Measurements from ENCODE around the gene ERO1B.
A peak's percentile ranks its signal among the peaks of the same experiment; 100 is the strongest.

ERO1B gene

DNA sequence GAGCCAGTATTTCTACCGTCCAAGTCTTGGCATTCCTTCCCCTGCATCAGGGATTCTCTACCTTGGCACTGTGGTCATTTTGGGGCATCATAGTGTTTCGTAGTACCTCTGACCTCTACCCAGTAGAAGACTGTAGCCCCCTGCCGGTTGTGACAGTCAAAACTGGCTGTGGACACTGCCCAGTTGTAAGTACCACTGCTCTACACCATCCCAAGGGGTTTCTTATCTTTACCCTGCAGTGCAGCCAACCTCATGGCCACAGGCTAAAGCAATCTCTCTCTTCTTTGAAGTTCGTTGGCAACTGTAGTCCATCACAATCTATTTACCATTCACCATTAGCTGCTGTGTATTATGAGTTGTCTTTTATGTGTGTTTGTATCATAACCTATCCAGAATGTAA, 29.3 kb upstream of the ERO1B start:
- no peak overlapping the region for H3K4me3 ChIP-seq (ENCODE audit: low read depth, low read length)
- DNase-seq (ENCODE audit: low read depth), result no peak
- TF ChIP-seq, protein P1, sequence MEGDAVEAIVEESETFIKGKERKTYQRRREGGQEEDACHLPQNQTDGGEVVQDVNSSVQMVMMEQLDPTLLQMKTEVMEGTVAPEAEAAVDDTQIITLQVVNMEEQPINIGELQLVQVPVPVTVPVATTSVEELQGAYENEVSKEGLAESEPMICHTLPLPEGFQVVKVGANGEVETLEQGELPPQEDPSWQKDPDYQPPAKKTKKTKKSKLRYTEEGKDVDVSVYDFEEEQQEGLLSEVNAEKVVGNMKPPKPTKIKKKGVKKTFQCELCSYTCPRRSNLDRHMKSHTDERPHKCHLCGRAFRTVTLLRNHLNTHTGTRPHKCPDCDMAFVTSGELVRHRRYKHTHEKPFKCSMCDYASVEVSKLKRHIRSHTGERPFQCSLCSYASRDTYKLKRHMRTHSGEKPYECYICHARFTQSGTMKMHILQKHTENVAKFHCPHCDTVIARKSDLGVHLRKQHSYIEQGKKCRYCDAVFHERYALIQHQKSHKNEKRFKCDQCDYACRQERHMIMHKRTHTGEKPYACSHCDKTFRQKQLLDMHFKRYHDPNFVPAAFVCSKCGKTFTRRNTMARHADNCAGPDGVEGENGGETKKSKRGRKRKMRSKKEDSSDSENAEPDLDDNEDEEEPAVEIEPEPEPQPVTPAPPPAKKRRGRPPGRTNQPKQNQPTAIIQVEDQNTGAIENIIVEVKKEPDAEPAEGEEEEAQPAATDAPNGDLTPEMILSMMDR (IDR thresholded peaks at IDR 0.05; ENCODE audit: low read depth, low read length, missing control alignments), result peak; percentile 24

DNA sequence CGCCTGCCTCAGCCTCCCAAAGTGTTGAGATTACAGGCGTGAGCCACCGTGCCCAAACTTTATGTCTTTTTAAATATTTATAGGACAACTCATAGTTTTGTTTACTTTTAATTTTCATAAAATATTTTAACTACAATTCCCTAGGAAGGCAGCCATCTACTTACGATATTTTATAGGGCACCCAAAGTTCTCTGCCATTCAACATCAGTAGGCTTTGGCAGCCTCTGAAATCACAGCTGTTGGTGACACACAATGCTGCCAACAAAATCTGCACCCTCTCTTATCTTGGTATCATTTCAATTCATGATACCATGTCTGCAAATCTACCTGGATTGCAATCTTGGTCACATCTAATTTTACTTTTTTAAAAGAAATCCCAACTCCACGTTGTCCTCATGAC, 27.1 kb upstream of the ERO1B start:
- no peak overlapping the region for H3K4me3 ChIP-seq (ENCODE audit: low read depth, low read length)
- TF ChIP-seq, protein P1 (IDR thresholded peaks at IDR 0.05; ENCODE audit: low read depth, low read length, missing control alignments), result no peak
- no peak for DNase-seq (ENCODE audit: low read depth)

DNA sequence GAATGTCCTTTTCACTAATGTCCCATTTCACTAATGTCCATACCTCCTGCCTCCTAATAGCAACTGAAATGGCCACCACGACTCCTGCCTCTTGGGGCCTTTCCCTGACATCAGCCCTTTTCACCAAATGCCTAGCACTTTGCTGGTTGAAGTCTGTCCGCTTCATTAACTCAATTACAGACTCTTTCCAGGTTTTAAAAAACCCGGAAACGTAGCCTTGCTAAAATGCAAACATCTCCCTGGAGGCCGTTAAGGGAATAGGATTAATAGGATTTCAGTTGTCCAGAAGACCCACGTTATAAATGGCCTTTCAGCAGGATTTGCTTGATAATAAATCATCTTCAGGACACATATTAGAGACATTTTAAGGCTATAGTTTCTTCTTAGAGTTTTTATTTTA, 25.7 kb upstream of the ERO1B start:
- no peak for DNase-seq (ENCODE audit: low read depth)
- no peak overlapping the region for H3K4me3 ChIP-seq (ENCODE audit: low read depth, low read length)
- TF ChIP-seq, protein P1 (IDR thresholded peaks at IDR 0.05; ENCODE audit: low read depth, low read length, missing control alignments), result no peak

DNA sequence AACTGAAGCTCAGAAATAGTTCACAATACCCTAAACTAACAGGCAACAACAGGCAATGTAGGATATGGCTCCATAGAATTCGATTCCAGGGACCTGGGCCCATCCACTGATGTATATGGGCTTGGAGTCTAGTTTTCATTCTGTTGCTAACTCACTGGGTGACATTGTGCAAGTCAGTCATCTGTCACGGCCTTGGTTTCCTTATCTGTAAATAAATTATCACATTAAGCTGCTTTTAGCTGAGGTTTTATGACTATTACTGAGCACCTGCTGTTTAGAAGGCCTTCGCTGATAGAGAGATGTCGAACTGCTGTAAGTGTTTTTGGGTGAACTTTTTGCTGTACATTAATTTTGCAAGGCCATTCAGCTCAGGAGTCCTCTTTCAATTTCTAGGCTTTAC, 22.9 kb upstream of the ERO1B start:
- no peak for DNase-seq (ENCODE audit: low read depth)
- TF ChIP-seq, protein P1 (IDR thresholded peaks at IDR 0.05; ENCODE audit: low read depth, low read length, missing control alignments), result no peak
- H3K4me3 ChIP-seq (ENCODE audit: low read depth, low read length), result no peak overlapping the region

DNA sequence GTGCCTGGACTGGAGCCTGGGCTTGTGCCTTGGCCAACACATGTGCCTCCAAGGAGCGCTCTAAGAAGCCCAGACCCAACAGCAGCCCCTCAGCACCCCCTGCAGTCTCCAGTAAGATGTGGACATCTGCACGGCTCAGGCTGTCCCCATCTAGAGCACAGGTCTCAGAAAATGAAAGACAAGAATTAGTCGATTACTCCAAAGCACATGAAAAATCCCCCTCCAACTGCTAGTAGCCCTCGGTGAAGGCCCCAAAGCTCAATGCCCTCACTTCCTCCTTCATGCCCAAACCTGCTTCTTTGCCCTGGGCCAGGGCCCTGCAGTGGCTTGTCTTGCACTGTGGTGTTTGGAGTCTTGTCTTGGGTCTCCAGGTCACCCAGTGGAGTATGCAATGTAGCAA, 21.9 kb upstream of the ERO1B start:
- DNase-seq (ENCODE audit: low read depth), result no peak
- TF ChIP-seq, protein P1 (IDR thresholded peaks at IDR 0.05; ENCODE audit: low read depth, low read length, missing control alignments), result peak; percentile 41

DNA sequence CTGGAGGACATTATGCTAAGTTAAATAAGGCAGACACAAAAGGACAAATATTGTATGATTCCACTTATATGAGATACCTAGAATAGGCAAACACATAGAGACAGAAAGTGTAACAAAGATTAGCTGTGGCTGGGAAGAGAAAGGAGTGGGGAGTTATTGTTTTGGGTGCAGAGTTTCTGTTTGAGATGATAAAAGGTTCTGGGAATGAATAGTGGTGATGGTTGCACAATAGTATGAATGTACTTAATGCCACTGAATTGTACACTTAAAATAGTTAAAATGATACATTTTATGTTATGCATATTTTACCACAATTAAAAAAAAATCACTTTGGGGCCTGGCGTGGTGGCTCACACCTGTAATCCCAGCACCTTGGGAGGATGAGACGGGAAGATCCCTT, 21.2 kb upstream of the ERO1B start:
- TF ChIP-seq, protein P1 (IDR thresholded peaks at IDR 0.05; ENCODE audit: low read depth, low read length, missing control alignments), result no peak
- no peak overlapping the region for H3K4me3 ChIP-seq (ENCODE audit: low read depth, low read length)
- no peak for DNase-seq (ENCODE audit: low read depth)

More for the DNA sequence above, 21.9 kb upstream of the ERO1B start:
- H3K4me3 ChIP-seq (ENCODE audit: low read depth, low read length), result no peak overlapping the region

DNA sequence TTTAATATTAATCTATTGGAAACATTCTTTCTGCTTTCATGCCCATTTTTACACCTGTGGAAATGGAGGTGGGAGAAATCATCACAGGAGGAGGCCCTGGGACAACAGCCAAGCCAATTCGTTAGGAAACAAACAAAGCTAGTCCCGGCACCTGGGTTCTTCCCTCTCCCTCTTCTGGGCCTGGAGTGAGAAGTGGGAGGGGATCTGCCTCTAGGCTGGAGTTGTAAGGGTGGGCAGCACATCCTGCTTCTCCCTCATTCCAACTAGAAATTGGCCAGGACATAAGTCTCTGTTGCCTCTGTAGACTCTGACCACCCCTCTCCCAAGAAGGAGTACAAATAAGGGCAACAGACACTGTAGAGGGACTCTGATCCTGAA, 20.2 kb upstream of the ERO1B start:
- TF ChIP-seq, protein P1 (IDR thresholded peaks at IDR 0.05; ENCODE audit: low read depth, low read length, missing control alignments), result no peak
- no peak for DNase-seq (ENCODE audit: low read depth)
- H3K4me3 ChIP-seq (ENCODE audit: low read depth, low read length), result no peak overlapping the region

Measured in GM12864 (cell line).